ENCODE results near the gene LAMTOR4. TPM values are rescaled to one million over a fixed set of nuclear protein-coding genes. Genes with fewer than 3 reads are reported as not detected.
A peak's percentile ranks its signal among the peaks of the same experiment; 100 is the strongest.

LAMTOR4 gene
- total and polyA plus RNA-seq, 2 of the 13 experiments (the other 11 are each of a cell fraction or from before 2014, with no cell fraction given): 115 to 118 TPM

- TF ChIP-seq ZBTB38 (CRISPR knock-in tag; IDR thresholded peaks at IDR 0.05) (no peak), ELF3 (CRISPR knock-in tag; IDR thresholded peaks at IDR 0.05) (0 out of 2 replicates have a peak, but pooled peaks have one; percentile 20), ATF2 (CRISPR knock-in tag; IDR thresholded peaks at IDR 0.05) (0 out of 2 replicates have a peak, but pooled peaks have one; percentile 6), ZBTB34 (CRISPR knock-in tag; IDR thresholded peaks at IDR 0.05) (0 out of 2 replicates have a peak, but pooled peaks have one; percentile 31), ETV5 (CRISPR knock-in tag; IDR thresholded peaks at IDR 0.05; ENCODE audit: borderline replicate concordance) (no peak; the same call in 1 of the 2 replicates), GABPB1 (CRISPR knock-in tag; IDR thresholded peaks at IDR 0.05) (peak; percentile 46; the same call in 1 of the 2 replicates), TFAP4 (IDR thresholded peaks at IDR 0.05; ENCODE audit: borderline replicate concordance, low read depth) (0 out of 2 replicates have a peak, but pooled peaks have one; percentile 19), THAP11 (CRISPR knock-in tag; IDR thresholded peaks at IDR 0.05) (0 out of 2 replicates have a peak, but pooled peaks have one; percentile 29), NR2F1 (CRISPR knock-in tag; IDR thresholded peaks at IDR 0.05) (peak; percentile 44 to 56; a peak in 2 of 4 replicates), ZGPAT (CRISPR knock-in tag; IDR thresholded peaks at IDR 0.05) (peak; percentile 60; the same call in 1 of the 2 replicates), NR2F6 (IDR thresholded peaks at IDR 0.05) (peak; percentile 43; the same call in 1 of the 2 replicates), NR2F6 (CRISPR knock-in tag; IDR thresholded peaks at IDR 0.05) (peak; percentile 47), YEATS2 (CRISPR knock-in tag; IDR thresholded peaks at IDR 0.05; ENCODE audit: borderline replicate concordance) (peak; percentile 52), TBL1XR1 (IDR thresholded peaks at IDR 0.05; ENCODE audit: borderline replicate concordance, low read length, partially characterized antibody) (no peak), KMT2A (CRISPR knock-in tag; IDR thresholded peaks at IDR 0.05) (0 out of 2 replicates have a peak, but pooled peaks have one; percentile 34), SKIL (CRISPR knock-in tag; IDR thresholded peaks at IDR 0.05; ENCODE audit: borderline replicate concordance) (no peak), FOSL2 (CRISPR knock-in tag; IDR thresholded peaks at IDR 0.05) (0 out of 2 replicates have a peak, but pooled peaks have one; percentile 4), ZMYM3 (CRISPR knock-in tag; IDR thresholded peaks at IDR 0.05) (peak; percentile 82), NR2F2 (IDR thresholded peaks at IDR 0.05; ENCODE audit: borderline replicate concordance, low read depth) (peak; percentile 34; the same call in 1 of the 2 replicates), ZNF777 (CRISPR knock-in tag; IDR thresholded peaks at IDR 0.05) (peak; percentile 40; the same call in 1 of the 2 replicates), ZNF879 (CRISPR knock-in tag; IDR thresholded peaks at IDR 0.05) (no peak), NFRKB (IDR thresholded peaks at IDR 0.05) (no peak)
Observed at GRCh38 chr7:100130608-100131453, 17.9 kb upstream of the LAMTOR4 start (continued).
